DMS 273 treated with DMSO at 0.1 percent for 48 hours (cell line): ENCODE results near the gene MANEAL.
"Not testable (repeated sequence)": the region's sequence is repeated elsewhere in the genome, so short reads cannot be mapped to it uniquely, and the experiment has no call there.

Experiments used
- DNase-seq: peaks from one replicate; lab custom pipeline; 2025; lab: John Stamatoyannopoulos, UW

Gene MANEAL

GRCh38 chr1:37793773-37794371 lies at the start of gene MANEAL:
Gene MANEAL (plus strand): TSS chr1:37793847. CDS start chr1:37794183, 336 bp downstream.
- no peak for DNase-seq

- DNase-seq, result no peak
Observed at GRCh38 chr1:37746806-37747205, 46.8 kb upstream of the MANEAL start.

- DNase-seq, result no peak
Observed at GRCh38 chr1:37748565-37748964, 45.1 kb upstream of the MANEAL start.

DNA sequence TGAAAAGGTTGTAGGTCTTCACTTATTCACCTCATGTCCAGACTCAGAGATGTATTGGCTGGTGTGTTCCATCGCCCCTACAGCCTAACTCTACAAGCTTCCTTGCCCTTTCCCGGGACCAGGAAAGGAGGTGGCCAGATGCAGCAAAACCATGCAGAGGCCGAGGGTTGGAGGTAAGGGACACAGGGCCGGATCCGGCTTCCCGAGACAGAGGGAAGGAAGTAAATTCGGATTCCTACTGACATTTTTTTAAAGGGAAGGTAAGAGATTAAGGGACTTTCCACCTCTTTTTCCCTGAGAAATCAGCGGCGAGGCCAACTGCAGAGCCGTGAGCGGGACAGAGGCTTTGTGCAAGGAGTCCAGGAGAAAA lies 41.4 kb upstream of the MANEAL start:
- DNase-seq, result no peak

GRCh38 chr1:37752583-37753471 lies 40.8 kb upstream of the MANEAL start:
- no peak for DNase-seq

DNA sequence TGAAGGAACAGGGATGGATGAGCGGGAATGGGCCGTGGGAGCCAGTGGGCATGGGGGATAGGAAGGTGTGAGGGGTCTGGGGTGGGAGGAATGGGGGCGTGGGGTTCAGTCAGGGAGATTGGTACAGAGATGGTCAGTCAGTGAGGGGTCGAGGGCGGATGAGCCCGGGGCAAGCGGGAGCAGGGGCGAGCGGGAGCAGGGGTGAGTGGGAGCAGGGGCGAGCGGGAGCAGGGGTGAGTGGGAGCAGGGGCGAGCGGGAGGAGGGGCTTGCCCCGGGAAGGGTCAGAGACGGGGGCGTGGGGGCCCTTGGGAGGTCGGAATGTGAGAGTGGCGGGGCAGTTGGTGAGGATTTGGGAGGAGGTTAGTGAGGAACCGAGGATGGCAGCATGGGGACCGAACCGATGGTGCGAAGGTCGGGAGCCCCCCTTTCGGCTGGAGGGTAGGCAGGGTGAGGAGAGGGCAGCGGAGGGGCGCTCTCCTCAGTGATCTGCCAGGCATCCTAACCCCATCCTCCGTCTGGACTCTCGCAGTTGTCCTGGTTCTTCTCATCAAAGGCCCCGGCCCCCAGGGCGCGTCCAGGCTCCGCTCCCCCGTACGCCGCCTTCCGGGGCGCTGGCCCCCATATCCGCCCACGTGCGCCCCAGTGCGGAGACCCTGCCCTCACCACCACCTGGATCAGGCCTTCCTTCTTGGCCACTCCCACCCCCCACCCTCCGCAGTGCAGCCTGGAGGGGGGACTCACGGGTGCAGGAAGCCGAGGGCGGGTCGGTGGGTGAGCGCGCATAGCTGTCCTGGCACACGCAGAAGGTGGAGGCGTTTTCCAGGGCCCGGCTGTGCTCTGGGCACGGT lies 40.0 kb upstream of the MANEAL start:
- DNase-seq, result no peak

- DNase-seq, result no peak
Observed at GRCh38 chr1:37755290-37755689, 38.4 kb upstream of the MANEAL start.

GRCh38 chr1:37755951-37756560 lies 37.6 kb upstream of the MANEAL start:
- DNase-seq, result no peak

GRCh38 chr1:37759451-37759850 lies 34.2 kb upstream of the MANEAL start:
- DNase-seq, result no peak

- DNase-seq, result no peak
Observed at GRCh38 chr1:37761416-37762095, 32.1 kb upstream of the MANEAL start.

DNA sequence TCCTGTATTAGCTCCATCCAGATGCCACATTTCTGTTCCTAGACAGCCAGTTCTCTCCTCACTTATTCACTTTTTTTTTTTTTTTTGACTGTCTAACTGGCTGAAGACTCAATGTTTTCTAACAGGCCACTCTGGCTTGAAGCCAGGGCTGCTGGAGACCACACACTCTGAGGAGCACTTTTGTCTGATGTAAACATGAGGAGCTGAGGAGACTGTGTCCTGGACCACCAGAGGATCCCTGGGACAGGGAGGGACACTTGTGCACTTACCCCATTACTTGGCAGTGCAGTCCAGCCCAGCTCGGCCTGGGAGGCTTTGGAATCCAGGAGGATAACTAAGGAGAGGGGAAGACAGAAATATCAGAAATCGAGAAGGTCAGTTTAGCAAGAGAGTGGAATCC lies 31.1 kb upstream of the MANEAL start:
- DNase-seq, result no peak

GRCh38 chr1:37763791-37764413 lies 29.7 kb upstream of the MANEAL start:
- no peak for DNase-seq

- DNase-seq, result no peak
Observed at GRCh38 chr1:37764414-37764825, 29.2 kb upstream of the MANEAL start.

GRCh38 chr1:37764888-37765441 lies 28.7 kb upstream of the MANEAL start, which contains the start of gene EPHA10:
Gene EPHA10 (minus strand): TSS chr1:37765120. CDS start chr1:37765066, 54 bp downstream.
- DNase-seq, result peak; percentile 27

DNA sequence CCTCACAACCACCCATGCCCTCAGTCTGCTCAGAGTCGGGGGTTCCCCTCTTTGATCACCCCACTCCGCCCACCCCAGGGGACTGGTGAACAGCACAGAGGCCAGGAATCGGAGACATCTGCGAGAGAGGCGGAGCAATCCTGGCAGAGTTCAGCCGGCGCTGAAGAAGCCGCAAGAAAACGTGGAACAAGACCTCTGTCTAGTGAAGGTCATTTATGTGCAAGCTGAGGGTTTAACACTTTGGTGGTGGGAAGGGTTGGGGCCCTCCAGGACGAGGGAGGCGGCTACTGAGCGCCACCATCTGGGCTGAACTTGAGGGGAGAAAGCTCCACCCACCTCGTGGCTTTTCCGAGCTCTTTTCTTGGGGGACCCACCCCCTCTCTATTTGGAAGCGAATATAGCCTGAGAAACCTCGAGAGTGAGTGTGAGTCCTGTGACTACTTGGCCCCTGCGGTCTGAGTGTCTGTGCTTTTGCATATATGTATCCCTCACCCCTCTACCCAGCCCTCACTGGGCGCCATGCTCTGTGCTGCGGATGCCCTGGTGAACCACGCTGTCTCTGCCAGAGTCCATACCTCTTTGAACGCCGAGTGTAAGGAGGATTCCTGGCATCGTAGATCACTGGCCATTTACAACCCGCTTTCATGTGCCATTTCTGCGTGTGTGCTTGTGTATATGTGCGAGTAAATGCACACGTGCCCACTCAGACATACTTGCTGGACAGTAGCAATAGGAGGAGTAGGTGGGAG lies 27.6 kb upstream of the MANEAL start:
- DNase-seq, result no peak

DNA sequence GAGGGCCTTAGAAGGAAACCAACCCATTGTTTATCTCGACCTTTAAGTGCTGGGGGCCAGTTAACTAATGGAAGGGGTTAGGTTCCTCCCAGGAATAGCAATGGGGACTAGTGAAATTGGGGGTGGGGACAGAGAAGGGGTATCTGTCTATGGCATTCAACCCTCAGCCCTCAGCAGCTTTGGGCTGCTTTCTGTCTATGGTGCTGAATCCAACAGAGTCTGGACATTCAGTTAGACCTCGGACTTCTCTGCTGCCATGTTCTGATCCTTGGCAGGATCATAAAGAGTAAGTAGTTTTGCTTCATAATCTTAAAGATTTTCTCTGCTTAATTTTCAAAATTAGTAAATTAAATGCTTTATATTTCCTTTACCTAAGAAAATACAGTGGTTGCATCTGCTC lies 26.2 kb upstream of the MANEAL start:
- DNase-seq, result no peak

DNA sequence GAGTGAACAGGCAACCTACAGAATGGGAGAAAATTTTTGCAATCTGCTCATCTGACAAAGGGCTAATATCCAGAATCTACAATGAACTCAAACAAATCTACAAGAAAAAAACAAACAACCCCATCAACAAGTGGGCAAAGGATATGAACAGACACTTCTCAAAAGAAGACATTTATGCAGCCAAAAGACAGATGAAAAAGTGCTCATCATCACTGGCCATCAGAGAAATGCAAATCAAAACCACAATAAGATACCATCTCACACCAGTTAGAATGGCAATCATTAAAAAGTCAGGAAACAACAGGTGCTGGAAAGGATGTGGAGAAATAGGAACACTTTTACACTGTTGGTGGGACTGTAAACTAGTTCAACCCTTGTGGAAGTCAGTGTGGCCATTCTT lies 22.2 kb upstream of the MANEAL start:
- DNase-seq, result not testable (repeated sequence)

GRCh38 chr1:37776946-37777516 lies 16.6 kb upstream of the MANEAL start:
- no peak for DNase-seq

DNA sequence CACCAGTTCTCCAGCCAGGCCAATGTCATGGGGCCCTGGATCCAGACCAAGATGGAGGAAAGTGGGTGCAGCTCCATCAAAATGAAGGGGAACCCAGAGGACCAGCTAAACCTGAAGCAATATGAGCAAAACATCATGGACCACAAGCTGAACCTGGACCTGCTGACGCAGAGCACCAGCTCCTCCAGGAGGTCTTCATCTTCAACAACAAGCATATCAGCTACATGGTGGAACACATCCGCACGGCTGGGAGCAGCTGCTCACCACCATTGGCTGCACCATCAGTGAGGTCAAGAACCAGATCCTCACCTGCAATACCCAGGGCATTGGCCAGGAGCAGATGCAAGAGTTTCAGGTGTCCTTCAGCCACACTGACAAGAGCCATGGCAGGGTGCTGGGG lies 15.0 kb upstream of the MANEAL start:
- no peak for DNase-seq

GRCh38 chr1:37782491-37782890 lies 11.2 kb upstream of the MANEAL start:
- no peak for DNase-seq
